Stimulated activated naive CD4-positive, alpha-beta T cell treated with Interleukin-2 at 50 U/mL for 16 hours (primary cell): ENCODE results near the gene COL1A2.

ENCODE experiments used
- DNase-seq: peaks from one replicate; lab custom pipeline; 2025; lab: John Stamatoyannopoulos, UW

Gene COL1A2

GRCh38 chr7:94410413-94411187 is 15.9 kb downstream of the COL1A2 start:
- no peak for DNase-seq

- DNase-seq: no peak
Observed at GRCh38 chr7:94411188-94411466, 16.4 kb downstream of the COL1A2 start.

GRCh38 chr7:94412762-94413322 is 18.1 kb downstream of the COL1A2 start:
- no peak for DNase-seq

GRCh38 chr7:94414481-94414880 is 19.8 kb downstream of the COL1A2 start:
- DNase-seq: no peak

- no peak for DNase-seq
Observed at GRCh38 chr7:94414980-94415379, 20.3 kb downstream of the COL1A2 start.

GRCh38 chr7:94417306-94417705 is 22.6 kb downstream of the COL1A2 start:
- DNase-seq: no peak

GRCh38 chr7:94417901-94418300 is 23.2 kb downstream of the COL1A2 start:
- no peak for DNase-seq

- no peak for DNase-seq
Observed at GRCh38 chr7:94418851-94419250, 24.2 kb downstream of the COL1A2 start.

- DNase-seq: no peak
Observed at GRCh38 chr7:94420328-94420727, 25.6 kb downstream of the COL1A2 start.

- no peak for DNase-seq
Observed at GRCh38 chr7:94421681-94422080, 27.0 kb downstream of the COL1A2 start.

GRCh38 chr7:94422136-94422535 is 27.4 kb downstream of the COL1A2 start:
- DNase-seq: no peak

- no peak for DNase-seq
Observed at GRCh38 chr7:94422827-94423460, 28.2 kb downstream of the COL1A2 start.

GRCh38 chr7:94423863-94424735 is 29.4 kb downstream of the COL1A2 start:
- no peak for DNase-seq

GRCh38 chr7:94425546-94425945 is 30.9 kb downstream of the COL1A2 start:
- DNase-seq: no peak

GRCh38 chr7:94426980-94427875 is 32.5 kb downstream of the COL1A2 start:
- DNase-seq: no peak

GRCh38 chr7:94429153-94429552 is 34.5 kb downstream of the COL1A2 start:
- no peak for DNase-seq

- no peak for DNase-seq
Observed at GRCh38 chr7:94431176-94431575, 36.5 kb downstream of the COL1A2 start.

- DNase-seq: no peak
Observed at GRCh38 chr7:94431619-94432280, 37.1 kb downstream of the COL1A2 start.

GRCh38 chr7:94432281-94432670 is 37.6 kb downstream of the COL1A2 start:
- no peak for DNase-seq

GRCh38 chr7:94432817-94433216 is 38.1 kb downstream of the COL1A2 start:
- DNase-seq: no peak

GRCh38 chr7:94433224-94433623 is 38.5 kb downstream of the COL1A2 start:
- no peak for DNase-seq
